Thymus (tissue), 11 donors: Measurements from ENCODE around the gene SLC25A42. TPM values are rescaled to one million over a fixed set of nuclear protein-coding genes. Genes with fewer than 3 reads are reported as not detected.
"Not testable (repeated sequence)": the region's sequence is repeated elsewhere in the genome, so short reads cannot be mapped to it uniquely, and the experiment has no call there.

Experiments
- DNase-seq, 9 donors: peaks; one replicate each; pipeline ENCODE4 v3.0.0-alpha.2; 2013; ENCODE audit warnings: low spot score in 9 of 9, low read depth in 6 of 9, missing footprints in 1 of 9
- H3K27ac ChIP-seq, 2 donors: one replicate each; pipeline ENCODE4 v1.5.1; 2013; ENCODE audit warnings: control low read depth in 1 of 2, low read depth in 1 of 2, low read length in 1 of 2, mild to moderate bottlenecking in 1 of 2, moderate library complexity in 1 of 2
- H3K27me3 ChIP-seq, 2 donors: one replicate each; pipeline ENCODE4 v1.5.1; 2013; ENCODE audit warnings: low read length in 1 of 2; ENCODE audit not compliant: control insufficient read depth in 2 of 2, insufficient read depth in 1 of 2
- H3K36me3 ChIP-seq, 2 donors: one replicate each; pipeline ENCODE4 v1.5.1; 2013; ENCODE audit warnings: low read length in 1 of 2, mild to moderate bottlenecking in 1 of 2, moderate library complexity in 1 of 2; ENCODE audit not compliant: control insufficient read depth in 2 of 2, insufficient read depth in 2 of 2
- H3K4me1 ChIP-seq, 2 donors: one replicate each; pipeline ENCODE4 v1.5.1; 2013; ENCODE audit warnings: low read length in 2 of 2; ENCODE audit not compliant: control insufficient read depth in 2 of 2, insufficient read depth in 2 of 2
- H3K4me3 ChIP-seq, 2 donors: one replicate each; pipeline ENCODE4 v1.5.1; 2013; ENCODE audit warnings: low read length in 2 of 2, control low read depth in 1 of 2, mild to moderate bottlenecking in 1 of 2
- H3K9me3 ChIP-seq, 2 donors: one replicate each; pipeline ENCODE4 v1.5.1; 2013; ENCODE audit warnings: low read length in 1 of 2, mild to moderate bottlenecking in 1 of 2; ENCODE audit not compliant: control insufficient read depth in 2 of 2, insufficient read depth in 1 of 2
- WGBS: extraction: QIAGEN DNeasy Blood & Tissue Kit; methylation state at CpG from one replicate; pipeline ENCODE4 v1.1.7; 2013; 5-methylcytosine and 5-hydroxymethylcytosine counted together
- polyA plus RNA-seq: library from polyadenylated mRNA; stranded (reverse); fragments of 200-250 nt; gene quantifications from one replicate; pipeline ENCODE4 v1.2.3, GENCODE V29; 2013
- total RNA-seq: library from RNA; stranded (reverse); fragments of 120-200 nt; gene quantifications from one replicate; pipeline ENCODE4 v1.2.4, GENCODE V29; 2013
- donor health status: healthy.

The SLC25A42 gene
- total and polyA plus RNA-seq, 2 donors: 5.8 to 10.9 TPM

- peaks cover 0 to 5% of the 10 kb centered on the region in 2 donors for H3K27me3 ChIP-seq
- DNase-seq: peak in 1 of 9 donors; percentile 13
- H3K4me1 ChIP-seq: peaks cover 2 to 13% of the 10 kb centered on the region in 2 donors
- no peaks in the 10 kb centered on the region for H3K9me3 ChIP-seq
- peak overlapping the region in 1 of 2 donors; percentile 29 for H3K4me3 ChIP-seq
- WGBS: 89% methylated on average over 25 of the region's 25 CpGs
- H3K27ac ChIP-seq: no peak overlapping the region
- peaks cover 4 to 20% of the 10 kb centered on the region in 2 donors for H3K36me3 ChIP-seq
Measured at GRCh38 chr19:19106056-19106551, 42.3 kb downstream of the SLC25A42 start.

DNA sequence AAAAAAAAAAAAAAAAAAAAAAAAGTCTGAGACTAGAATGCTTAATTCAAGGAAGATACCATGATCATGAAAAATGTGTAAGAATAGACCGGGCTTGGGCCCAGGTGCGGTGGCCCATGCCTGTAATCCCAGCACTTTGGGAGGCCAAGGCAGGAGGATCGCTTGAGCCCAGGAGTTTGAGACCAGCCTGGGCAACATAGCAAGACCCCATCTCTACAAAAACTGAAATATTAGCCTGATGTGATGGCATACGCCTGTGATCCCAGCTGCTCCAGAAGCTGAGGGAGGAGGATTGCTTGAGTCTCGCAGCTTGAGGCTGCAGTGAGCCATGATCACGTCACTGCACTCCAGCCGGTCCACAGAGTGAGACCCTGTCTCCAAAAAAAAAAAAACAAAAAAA lies 43.1 kb downstream of the SLC25A42 start:
- not testable (repeated sequence) for H3K27ac ChIP-seq, H3K9me3 ChIP-seq, DNase-seq, H3K27me3 ChIP-seq, H3K4me3 ChIP-seq
- 98% methylated on average over 7 of the region's 7 CpGs for WGBS
- peaks cover 4 to 16% of the 10 kb centered on the region in 2 donors for H3K36me3 ChIP-seq
- peaks cover 2 to 13% of the 10 kb centered on the region in 2 donors for H3K4me1 ChIP-seq

DNA sequence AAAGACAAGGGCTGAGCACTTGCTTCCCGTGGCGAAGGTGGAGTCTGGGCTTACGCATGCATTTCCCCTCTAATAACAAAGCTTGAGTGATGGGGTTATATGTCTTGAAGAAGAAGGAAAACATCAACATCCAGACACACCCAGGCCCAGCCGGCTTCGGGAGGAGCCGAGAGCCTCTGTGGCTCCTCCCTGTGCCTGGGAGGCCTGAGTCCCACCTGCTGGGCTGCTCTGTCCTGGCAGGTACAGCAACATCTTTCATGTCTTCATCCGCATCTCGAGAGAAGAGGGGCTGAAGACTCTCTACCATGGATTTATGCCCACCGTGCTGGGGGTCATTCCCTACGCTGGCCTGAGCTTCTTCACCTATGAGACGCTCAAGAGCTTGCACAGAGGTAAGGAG lies 43.9 kb downstream of the SLC25A42 start:
- Histone ChIP-seq H3K9me3 (no peaks in the 10 kb centered on the region), H3K4me1 (peaks cover 2 to 13% of the 10 kb centered on the region in 2 donors), H3K36me3 (peaks cover 4 to 16% of the 10 kb centered on the region in 2 donors), H3K27me3 (peaks cover 0 to 5% of the 10 kb centered on the region in 2 donors), H3K4me3 (no peak overlapping the region), H3K27ac (no peak overlapping the region)
- 96% methylated on average over 11 of the region's 11 CpGs for WGBS
- no peak for DNase-seq

DNA sequence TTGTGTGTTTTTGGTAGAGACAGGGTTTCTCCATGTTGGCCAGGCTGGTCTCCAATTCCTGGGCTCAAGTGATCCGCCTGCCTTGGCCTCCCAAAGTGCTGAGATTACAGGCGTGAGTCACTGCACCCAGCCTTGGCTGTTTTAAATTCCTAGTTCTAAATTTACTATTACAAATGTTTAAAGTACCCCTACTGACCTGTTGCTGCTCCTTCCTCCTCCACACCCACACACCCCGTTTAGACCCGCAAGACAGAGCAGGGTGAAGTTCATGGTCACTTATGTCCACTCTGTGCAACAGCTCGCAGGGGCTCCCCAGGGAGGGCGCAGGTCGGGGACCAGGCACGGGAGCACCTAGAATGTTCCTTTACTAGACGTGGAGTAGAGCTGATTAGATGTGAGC lies 45.8 kb downstream of the SLC25A42 start:
- Histone ChIP-seq H3K4me1 (peaks cover 2 to 13% of the 10 kb centered on the region in 2 donors), H3K4me3 (no peak overlapping the region), H3K27ac (no peak overlapping the region), H3K27me3 (peaks cover 0 to 5% of the 10 kb centered on the region in 2 donors), H3K9me3 (no peaks in the 10 kb centered on the region), H3K36me3 (peaks cover 4 to 16% of the 10 kb centered on the region in 2 donors)
- WGBS: 96% methylated on average over 9 of the region's 9 CpGs
- no peak for DNase-seq

DNA sequence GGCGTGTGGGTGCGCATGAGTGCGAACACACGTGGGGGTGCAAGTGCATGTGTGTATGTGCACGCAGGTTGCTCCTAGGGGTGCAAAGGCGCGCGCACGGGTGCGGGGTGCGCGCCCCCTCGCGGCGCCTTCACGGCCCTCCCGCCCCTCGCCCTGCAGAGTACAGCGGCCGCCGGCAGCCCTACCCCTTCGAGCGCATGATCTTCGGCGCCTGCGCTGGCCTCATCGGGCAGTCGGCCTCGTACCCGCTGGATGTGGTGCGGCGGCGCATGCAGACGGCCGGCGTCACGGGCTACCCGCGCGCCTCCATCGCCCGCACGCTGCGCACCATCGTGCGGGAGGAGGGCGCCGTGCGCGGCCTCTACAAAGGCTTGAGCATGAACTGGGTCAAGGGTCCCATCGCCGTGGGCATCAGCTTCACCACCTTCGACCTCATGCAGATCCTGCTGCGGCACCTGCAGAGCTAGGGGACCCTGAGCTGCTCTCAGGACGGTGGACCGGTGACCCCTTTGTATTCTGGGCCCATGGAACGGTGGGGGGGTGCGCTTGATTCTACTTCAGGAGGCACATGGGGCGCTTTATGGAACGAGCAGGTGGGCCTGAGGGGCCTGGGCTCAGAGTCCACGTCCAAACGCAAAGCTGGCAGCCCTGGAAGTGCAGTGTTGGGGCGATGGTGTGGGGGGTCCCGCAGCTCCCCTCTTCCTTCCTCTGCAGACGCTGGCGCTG lies 46.8 kb downstream of the SLC25A42 start:
- H3K27me3 ChIP-seq: peaks cover 0 to 5% of the 10 kb centered on the region in 2 donors
- peaks cover 2 to 13% of the 10 kb centered on the region in 2 donors for H3K4me1 ChIP-seq
- 29% methylated on average over 66 of the region's 66 CpGs for WGBS
- H3K27ac ChIP-seq: no peak overlapping the region
- H3K36me3 ChIP-seq: peaks cover 4 to 16% of the 10 kb centered on the region in 2 donors
- no peaks in the 10 kb centered on the region for H3K9me3 ChIP-seq
- peak in 4 of 9 donors; percentile 29 to 67 (median 54) for DNase-seq
- H3K4me3 ChIP-seq: peak overlapping the region in 1 of 2 donors; percentile 3

GRCh38 chr19:19111136-19111835 lies 47.5 kb downstream of the SLC25A42 start:
- H3K27me3 ChIP-seq: peaks cover 0 to 5% of the 10 kb centered on the region in 2 donors
- 90% methylated on average over 15 of the region's 15 CpGs for WGBS
- no peak for DNase-seq
- H3K4me3 ChIP-seq: no peak overlapping the region
- no peak overlapping the region for H3K27ac ChIP-seq
- H3K36me3 ChIP-seq: peaks cover 4 to 13% of the 10 kb centered on the region in 2 donors
- H3K9me3 ChIP-seq: no peaks in the 10 kb centered on the region
- peaks cover 2 to 6% of the 10 kb centered on the region in 2 donors for H3K4me1 ChIP-seq

DNA sequence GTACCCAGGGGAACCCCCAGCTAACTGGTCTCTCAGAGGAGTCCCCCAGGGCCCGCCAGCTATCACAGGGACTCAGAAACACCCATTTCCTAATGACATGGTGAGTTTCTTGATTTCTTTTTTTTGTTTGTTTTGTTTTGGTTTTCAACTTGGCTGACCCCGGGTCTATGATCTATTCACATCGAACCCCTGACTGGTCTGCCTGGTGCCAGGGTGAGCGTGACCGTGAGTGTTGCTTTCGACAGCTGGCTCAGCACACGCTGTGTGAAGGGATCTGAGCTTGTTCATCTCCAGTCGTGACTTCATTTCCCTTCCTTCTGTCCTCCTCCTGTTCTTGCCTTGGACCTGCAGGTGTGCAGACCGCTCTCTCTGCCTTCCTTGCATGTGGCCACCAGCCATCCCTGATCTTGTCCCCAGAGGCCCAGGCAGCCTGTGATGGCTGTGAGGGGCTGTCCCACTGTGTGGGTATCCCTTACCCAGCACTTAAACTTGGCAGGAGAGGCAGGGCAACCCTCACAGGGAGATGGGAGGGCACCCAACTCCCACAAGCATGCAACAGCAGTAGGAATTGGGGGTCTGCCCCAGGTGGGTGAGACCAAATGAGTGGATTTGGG lies 48.3 kb downstream of the SLC25A42 start:
- H3K9me3 ChIP-seq: no peaks in the 10 kb centered on the region
- WGBS: 94% methylated on average over 9 of the region's 9 CpGs
- no peak overlapping the region for H3K4me3 ChIP-seq
- peaks cover 0 to 5% of the 10 kb centered on the region in 2 donors for H3K27me3 ChIP-seq
- H3K4me1 ChIP-seq: peaks cover 2 to 6% of the 10 kb centered on the region in 2 donors
- no peak for DNase-seq
- no peak overlapping the region for H3K27ac ChIP-seq
- H3K36me3 ChIP-seq: peaks cover 4 to 12% of the 10 kb centered on the region in 2 donors

DNA sequence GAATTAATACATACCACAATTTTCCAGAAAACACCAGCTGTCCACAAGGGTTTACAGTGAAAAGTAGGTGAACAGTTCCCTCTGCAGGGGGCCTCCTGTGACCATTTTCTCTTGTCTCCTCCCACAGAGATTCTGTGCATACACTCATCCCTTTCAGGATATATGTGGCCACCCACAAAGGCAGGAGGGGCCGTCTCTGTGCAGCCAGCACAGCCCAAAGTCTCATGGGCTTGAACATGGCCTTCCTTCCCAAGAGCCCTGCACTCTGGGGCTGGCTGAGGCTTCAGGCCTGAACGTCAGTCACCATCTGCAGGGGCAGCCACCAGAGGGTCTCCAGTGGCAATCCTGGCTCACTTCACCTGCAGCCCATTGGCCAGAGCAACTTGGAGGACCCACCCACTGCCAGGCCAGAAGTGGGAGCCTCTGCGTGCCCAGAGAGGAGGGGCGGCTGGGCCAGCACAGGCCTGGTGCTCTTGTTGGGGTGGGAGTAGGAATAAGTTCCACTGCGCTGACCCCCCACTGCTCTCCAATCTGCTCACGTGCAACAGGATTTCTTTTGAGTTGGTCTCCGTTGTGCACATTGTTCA lies 49.3 kb downstream of the SLC25A42 start:
- H3K4me3 ChIP-seq: no peak overlapping the region
- H3K36me3 ChIP-seq: peaks cover 0 to 7% of the 10 kb centered on the region in 2 donors
- DNase-seq: no peak
- 72% methylated on average over 7 of the region's 7 CpGs for WGBS
- H3K4me1 ChIP-seq: peaks cover 2 to 6% of the 10 kb centered on the region in 2 donors
- peaks cover 0 to 5% of the 10 kb centered on the region in 2 donors for H3K27me3 ChIP-seq
- H3K27ac ChIP-seq: no peak overlapping the region
- no peaks in the 10 kb centered on the region for H3K9me3 ChIP-seq
